ENCODE results near the gene TSHZ1.

TSHZ1 gene

GRCh38 chr18:75337348-75337747 is 126.8 kb downstream of the TSHZ1 start:
- DNase-seq (ENCODE audit: low read depth in 4 of 4, low spot score in 1 of 4) = no peak

- DNase-seq (ENCODE audit: low read depth in 4 of 4, low spot score in 1 of 4) = no peak
Observed at GRCh38 chr18:75338631-75339030, 128.0 kb downstream of the TSHZ1 start.
